ENCODE data around the gene DENND2C.

DNA sequence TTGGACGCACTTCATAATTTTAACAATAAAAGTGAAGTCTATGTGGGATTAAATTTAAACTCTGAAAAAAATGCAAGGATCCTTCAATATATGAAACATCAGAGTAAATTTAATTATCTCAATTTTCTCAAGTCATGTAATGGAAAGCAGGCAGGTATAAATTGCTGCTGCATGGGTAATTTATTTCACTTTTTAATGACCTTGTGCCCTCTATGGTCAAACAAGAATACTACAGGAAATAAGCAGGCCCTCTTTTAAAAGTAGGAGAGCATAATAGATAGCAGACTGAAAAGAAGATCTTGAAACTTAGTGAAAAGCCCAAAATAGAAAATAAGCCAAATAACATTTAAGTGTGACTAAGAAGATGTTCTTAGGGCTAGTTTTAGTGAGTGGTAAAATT is 111.3 kb downstream of the DENND2C start:
- no peak for TF ChIP-seq SIN3A (IDR thresholded peaks at IDR 0.05; ENCODE audit: borderline replicate concordance, insufficient read depth, low read length)
- no peak for TF ChIP-seq POLR2AphosphoS5 (IDR thresholded peaks at IDR 0.05; ENCODE audit: low read depth, low read length)
